Natural killer cell (primary cell): ENCODE data around the gene CPNE4. TPM values are rescaled to one million over a fixed set of nuclear protein-coding genes. Genes with fewer than 3 reads are reported as not detected.

Experiments
- ATAC-seq, 3 donors: fragments of 150-1000 bp in 2 of 3; fragments of 200-7000 bp in 1 of 3; cut with Tn5 transposase; 1 replicate in 1 of 3; 2 replicates in 2 of 3; pipeline ENCODE4 v1.10.0; 2021; ENCODE audit warnings: mild to moderate bottlenecking in 2 of 3, moderate library complexity in 2 of 3
- DNase-seq, 2 donors: peaks; one replicate each; pipeline versions ENCODE4 v3.0.0 to v3.0.0-alpha.2; 2013 to 2021; ENCODE audit warnings: mixed read lengths in 1 of 2
- H3K27ac ChIP-seq: one replicate; pipeline ENCODE4 v1.5.1; 2013; ENCODE audit warnings: mild to moderate bottlenecking, low read length
- H3K27me3 ChIP-seq: one replicate; pipeline ENCODE4 v1.6.1; 2013; ENCODE audit warnings: low read length; ENCODE audit not compliant: control insufficient read depth, insufficient read depth
- H3K36me3 ChIP-seq: one replicate; pipeline ENCODE4 v1.6.1; 2013; ENCODE audit warnings: low read length; ENCODE audit not compliant: control insufficient read depth, insufficient read depth
- H3K4me1 ChIP-seq: one replicate; pipeline ENCODE4 v1.6.1; 2013; ENCODE audit warnings: low read length; ENCODE audit not compliant: control insufficient read depth, insufficient read depth
- H3K4me3 ChIP-seq: one replicate; pipeline ENCODE4 v1.5.1; 2013; ENCODE audit warnings: low read length
- H3K9me3 ChIP-seq: one replicate; pipeline ENCODE4 v1.6.1; 2013; ENCODE audit warnings: low read length; ENCODE audit not compliant: control insufficient read depth, insufficient read depth
- H3K27ac Mint-ChIP-seq, 2 donors: one replicate each; pipeline ENCODE4 v1.8.0; 2022; ENCODE audit warnings: mild to moderate bottlenecking in 2 of 2, mixed read lengths in 2 of 2, moderate library complexity in 1 of 2
- H3K27me3 Mint-ChIP-seq, 2 donors: one replicate each; pipeline ENCODE4 v1.8.0; 2022; ENCODE audit warnings: low read depth in 2 of 2, mixed read lengths in 2 of 2
- H3K36me3 Mint-ChIP-seq: one replicate; pipeline ENCODE4 v1.8.0; 2022; ENCODE audit warnings: mixed read lengths
- H3K4me1 Mint-ChIP-seq, 2 donors: one replicate each; pipeline ENCODE4 v1.8.0; 2022; ENCODE audit warnings: mixed read lengths in 2 of 2
- H3K4me3 Mint-ChIP-seq: one replicate; pipeline ENCODE4 v1.8.0; 2022; ENCODE audit warnings: mild to moderate bottlenecking, moderate library complexity, mixed read lengths
- H3K9me3 Mint-ChIP-seq, 2 donors: one replicate each; pipeline ENCODE4 v1.8.0; 2022; ENCODE audit warnings: mixed read lengths in 2 of 2
- CTCF ChIP-seq: fragments of 200-600 bp; IDR thresholded peaks from one replicate; pipeline ENCODE4 v1.8.0; 2022; ENCODE audit warnings: antibody characterized with exemption
- WGBS: methylation state at CpG from one replicate; pipeline ENCODE4 v1.1.7; 2013; ENCODE audit warnings: missing lambda C conversion rate; ENCODE audit not compliant: insufficient coverage; 5-methylcytosine and 5-hydroxymethylcytosine counted together
- intact Hi-C: fragments of 100-400 bp; cut with micrococcal nuclease; formaldehyde crosslinking; loops from one replicate; pipeline ENCODE4 v1.14.2; 2022
- total RNA-seq, 4 donors: library from RNA; stranded (reverse); fragments of 120-200 nt in 1 of 4; gene quantifications; one replicate each; pipeline versions ENCODE4 v1.2.3 to v1.2.4, GENCODE V29; 2013 to 2022

Gene CPNE4
- total RNA-seq, 3 donors from 2014 or later (not counting 1 experiment from before 2014, with no cell fraction given) = not detected

GRCh38 chr3:131619821-131620220, 415.0 kb downstream of the CPNE4 start:
- Histone ChIP-seq H3K27me3 (no peaks in the 10 kb centered on the region), H3K27ac (no peak overlapping the region), H3K4me3 (no peak overlapping the region), H3K4me1 (no peaks in the 10 kb centered on the region), H3K9me3 (no peaks in the 10 kb centered on the region), H3K36me3 (no peaks in the 10 kb centered on the region)
- WGBS = 58% methylated on average over 2 of the region's 2 CpGs
- Mint-ChIP-seq H3K27me3 (peaks cover 6 to 10% of the 10 kb centered on the region in 2 donors), H3K4me3 (no peak overlapping the region), H3K36me3 (no peaks in the 10 kb centered on the region), H3K4me1 (no peaks in the 10 kb centered on the region), H3K27ac (no peak overlapping the region), H3K9me3 (peaks cover 0 to 2% of the 10 kb centered on the region in 2 donors)
- TF ChIP-seq CTCF = no peak
- DNase-seq = no peak
- ATAC-seq = no peak
- intact Hi-C loops = no loop called here

GRCh38 chr3:131616719-131617118, 418.1 kb downstream of the CPNE4 start:
- Mint-ChIP-seq H3K9me3 (peaks cover 0 to 2% of the 10 kb centered on the region in 2 donors), H3K36me3 (no peaks in the 10 kb centered on the region), H3K27me3 (peaks cover 6 to 10% of the 10 kb centered on the region in 2 donors), H3K27ac (no peak overlapping the region), H3K4me1 (no peaks in the 10 kb centered on the region), H3K4me3 (no peak overlapping the region)
- Histone ChIP-seq H3K4me3 (no peak overlapping the region), H3K4me1 (no peaks in the 10 kb centered on the region), H3K36me3 (no peaks in the 10 kb centered on the region), H3K27me3 (no peaks in the 10 kb centered on the region), H3K9me3 (no peaks in the 10 kb centered on the region), H3K27ac (no peak overlapping the region)
- intact Hi-C loops = no loop called here
- no peak for TF ChIP-seq CTCF
- DNase-seq = no peak
- ATAC-seq = no peak
- 49% methylated on average over 2 of the region's 3 CpGs for WGBS

GRCh38 chr3:131612745-131613144, 422.1 kb downstream of the CPNE4 start:
- Histone ChIP-seq H3K36me3 (no peaks in the 10 kb centered on the region), H3K4me3 (no peak overlapping the region), H3K27ac (no peak overlapping the region), H3K27me3 (no peaks in the 10 kb centered on the region), H3K4me1 (no peaks in the 10 kb centered on the region), H3K9me3 (no peaks in the 10 kb centered on the region)
- ATAC-seq (no peak), DNase-seq (no peak)
- Mint-ChIP-seq H3K27ac (no peak overlapping the region), H3K27me3 (peaks cover 2 to 7% of the 10 kb centered on the region in 2 donors), H3K36me3 (no peaks in the 10 kb centered on the region), H3K4me1 (no peaks in the 10 kb centered on the region), H3K4me3 (no peak overlapping the region), H3K9me3 (no peaks in the 10 kb centered on the region)
- no peak for TF ChIP-seq CTCF
- WGBS = no CpG with 5 or more reads among the region's 1 CpG
- intact Hi-C loops = no loop called here

- Mint-ChIP-seq H3K27me3 (peaks cover 0 to 10% of the 10 kb centered on the region in 2 donors), H3K36me3 (no peaks in the 10 kb centered on the region), H3K9me3 (no peaks in the 10 kb centered on the region), H3K4me3 (no peak overlapping the region), H3K27ac (no peak overlapping the region), H3K4me1 (no peaks in the 10 kb centered on the region)
- Histone ChIP-seq H3K9me3 (no peaks in the 10 kb centered on the region), H3K4me1 (no peaks in the 10 kb centered on the region), H3K36me3 (no peaks in the 10 kb centered on the region), H3K27ac (no peak overlapping the region), H3K4me3 (no peak overlapping the region), H3K27me3 (no peaks in the 10 kb centered on the region)
- TF ChIP-seq CTCF = no peak
- no peak for ATAC-seq
- no peak for DNase-seq
- intact Hi-C loops = no loop called here
Observed at GRCh38 chr3:131610174-131610573, 424.6 kb downstream of the CPNE4 start.
